Hypothalamus (tissue), 51 donors: ENCODE results near the gene XPO6.
"Not testable (repeated sequence)": the region's sequence is repeated elsewhere in the genome, so short reads cannot be mapped to it uniquely, and the experiment has no call there.

Experiments
- DNase-seq, 51 donors: peaks; one replicate each; lab custom pipeline; 2025; lab: John Stamatoyannopoulos, UW

The XPO6 gene

DNA sequence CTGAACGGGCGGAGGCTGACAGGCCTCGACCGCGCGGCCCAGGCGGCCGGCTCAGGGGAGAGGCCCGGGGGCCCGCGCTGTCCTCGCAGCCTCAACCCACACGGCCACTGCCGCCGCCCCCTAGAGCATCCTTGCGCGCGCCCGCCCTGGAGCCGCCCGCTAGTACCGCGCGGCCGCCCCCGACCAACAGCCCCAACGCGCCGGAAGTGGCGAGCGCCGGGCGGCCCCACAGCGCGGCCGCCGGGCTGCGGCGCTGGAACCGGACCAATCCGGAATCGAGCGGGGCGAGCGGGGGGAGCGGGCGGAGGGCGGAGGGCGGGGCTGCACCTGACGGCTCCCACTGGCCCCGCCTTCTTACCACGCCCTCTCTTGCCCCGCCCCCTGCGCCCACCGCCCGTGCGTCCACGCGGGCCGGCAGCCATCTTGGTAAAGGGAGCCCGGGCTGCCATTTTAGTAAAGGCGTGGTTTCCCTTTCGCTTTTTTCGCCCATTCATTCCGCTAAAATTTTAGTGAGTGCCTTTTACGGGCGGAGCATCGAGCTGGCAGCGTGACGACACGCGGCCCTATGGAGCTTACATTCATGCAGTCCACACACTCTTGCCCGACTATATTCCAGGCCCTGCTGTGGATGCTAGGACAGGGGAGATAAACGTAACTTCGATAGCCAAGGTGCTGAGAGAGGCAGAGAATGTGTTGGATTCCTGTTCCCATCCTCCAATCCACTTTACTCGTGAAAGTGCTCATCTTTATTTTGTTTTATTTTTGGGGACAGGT lies at the start of gene XPO6:
TSS of gene XPO6 (minus strand) at position 208 of the 774 bp plus-strand sequence. CDS start 597 bp downstream, outside the sequence.
- DNase-seq, result peak; percentile 30 to 97 (median 91)

GRCh38 chr16:28260193-28260592 lies 48.4 kb upstream of the XPO6 start:
- no peak for DNase-seq

DNA sequence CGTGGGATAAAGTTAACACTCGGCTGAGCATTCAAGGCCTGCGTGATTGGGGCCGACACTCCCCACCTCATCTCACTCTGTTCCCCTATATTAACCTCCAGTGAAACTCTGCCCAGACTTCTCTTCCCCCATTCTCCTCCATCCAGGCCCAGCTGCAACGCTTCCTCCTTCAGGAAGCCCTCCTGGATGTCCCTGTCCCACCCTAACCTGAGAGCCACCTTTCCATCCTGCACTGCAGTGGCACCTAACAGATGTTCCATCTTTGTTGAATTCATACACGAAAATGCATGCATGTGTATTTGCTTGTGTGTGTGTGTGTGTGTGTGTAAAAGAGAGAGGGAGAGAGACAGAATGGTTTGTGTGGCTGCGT lies 48.0 kb upstream of the XPO6 start:
- no peak for DNase-seq

GRCh38 chr16:28259091-28259780 lies 47.5 kb upstream of the XPO6 start:
- DNase-seq, result no peak

- DNase-seq, result peak in 19 of 51 donors; percentile 4 to 36 (median 16)
Observed at GRCh38 chr16:28258567-28258966, 46.8 kb upstream of the XPO6 start.

DNA sequence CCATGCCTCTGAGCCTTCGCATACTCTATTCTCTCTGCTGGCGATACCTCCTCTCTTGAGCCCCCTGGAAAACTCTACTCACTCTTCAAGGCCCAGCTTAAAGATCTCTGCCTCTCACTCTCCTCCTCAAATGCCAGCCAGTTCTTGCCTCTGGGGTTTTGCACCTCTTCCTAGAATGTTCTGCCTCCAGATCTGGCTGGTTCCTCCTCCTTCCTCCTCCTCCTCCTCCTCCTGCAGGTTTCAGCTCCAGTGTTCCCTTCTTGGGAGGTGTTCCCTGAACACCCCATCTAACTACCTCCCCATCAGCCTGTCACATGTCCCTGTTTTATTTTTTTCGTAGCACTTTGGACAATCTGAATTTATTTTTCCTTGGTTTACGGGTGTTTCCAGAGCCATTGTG lies 45.5 kb upstream of the XPO6 start:
- DNase-seq, result no peak

GRCh38 chr16:28255838-28256237 lies 44.1 kb upstream of the XPO6 start:
- DNase-seq, result no peak

- DNase-seq, result no peak
Observed at GRCh38 chr16:28254158-28254557, 42.4 kb upstream of the XPO6 start.

GRCh38 chr16:28250999-28251398 lies 39.2 kb upstream of the XPO6 start:
- DNase-seq, result no peak

DNA sequence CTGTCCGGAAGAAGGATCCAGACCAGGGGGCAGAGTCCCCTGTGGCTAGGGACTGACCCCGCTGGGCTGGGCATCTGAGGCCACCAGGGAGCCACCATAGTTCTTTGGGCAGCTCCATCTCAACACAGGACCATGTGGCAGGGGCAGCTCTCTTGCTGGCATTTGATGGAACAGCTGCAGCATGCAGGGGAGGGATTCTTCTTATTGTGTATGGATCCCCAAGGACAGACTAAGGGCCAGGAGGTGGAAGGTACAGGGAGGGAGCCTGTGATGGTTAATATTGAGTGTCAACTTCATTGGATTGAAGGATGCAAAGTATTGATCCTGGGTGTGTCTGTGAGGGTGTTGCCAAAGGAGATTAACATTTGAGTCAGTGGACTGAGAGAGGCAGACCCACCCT lies 37.7 kb upstream of the XPO6 start:
- not testable (repeated sequence) for DNase-seq

- DNase-seq, result no peak
Observed at GRCh38 chr16:28241924-28242323, 30.2 kb upstream of the XPO6 start.

DNA sequence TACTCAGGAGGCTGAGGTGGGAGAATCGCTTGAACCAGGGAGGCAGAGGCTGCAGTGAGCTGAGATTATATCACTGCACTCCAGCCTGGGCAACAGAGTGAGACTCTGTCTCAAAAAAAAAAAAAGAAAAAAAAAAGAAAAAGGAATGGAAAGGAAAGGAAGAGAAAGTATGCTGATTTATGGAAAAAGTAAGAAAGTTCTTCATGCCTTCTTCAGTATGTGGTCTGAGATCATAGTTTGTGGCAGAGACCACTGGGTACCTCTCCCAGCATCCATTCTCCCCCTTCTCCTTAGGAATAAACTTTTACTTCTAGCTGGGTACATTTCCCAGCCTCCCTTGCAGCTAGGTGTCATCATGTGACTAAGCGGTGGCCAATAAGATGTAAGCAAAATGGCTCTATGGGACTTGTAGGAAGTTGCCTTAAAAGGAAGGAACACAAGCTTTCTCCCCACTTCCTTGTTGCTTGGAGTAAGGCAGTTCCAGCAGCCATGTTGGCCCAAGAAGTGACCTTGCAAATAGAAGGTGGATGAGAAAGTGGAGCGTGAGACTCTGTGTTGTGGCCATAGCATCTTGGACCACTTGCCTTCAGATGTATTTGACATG lies 26.1 kb upstream of the XPO6 start:
- DNase-seq, result no peak

DNA sequence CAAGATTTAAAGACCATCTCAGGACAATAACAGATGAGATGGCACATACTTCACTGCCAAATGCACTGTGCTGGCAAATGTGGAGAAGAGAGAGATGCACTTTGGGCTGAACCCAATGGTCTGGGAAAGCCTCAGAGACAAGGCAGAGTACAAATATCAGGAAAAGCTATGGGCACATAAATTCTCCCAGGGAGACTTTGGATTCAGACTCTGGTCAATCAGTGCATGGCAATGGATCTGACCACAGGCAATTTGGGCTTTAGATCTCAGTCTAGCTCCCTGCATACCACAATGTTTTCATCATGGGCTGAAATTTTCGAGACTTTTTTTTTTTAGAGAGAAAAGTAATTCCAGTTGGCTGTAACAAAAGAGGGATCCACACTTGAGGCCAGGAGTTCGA lies 20.0 kb upstream of the XPO6 start:
- DNase-seq, result no peak

DNA sequence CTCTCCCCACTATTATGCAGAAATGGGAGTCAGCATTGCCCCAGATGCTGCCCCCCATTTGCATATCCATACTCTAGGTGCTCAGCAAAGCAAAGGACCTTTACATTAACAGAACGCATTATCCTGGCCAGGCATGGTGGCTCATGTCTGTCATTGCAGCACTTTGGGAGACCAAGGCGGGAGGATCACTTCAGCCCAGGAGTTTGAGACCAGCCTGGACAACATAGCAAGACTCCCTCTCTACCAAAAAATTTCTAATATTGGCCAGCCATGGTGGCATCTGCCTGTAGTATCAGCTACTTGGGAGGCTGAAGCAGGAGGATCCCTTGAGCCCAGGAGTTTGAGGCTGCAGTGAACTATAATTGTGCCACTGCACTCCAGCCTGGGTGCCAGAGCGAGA lies 12.1 kb upstream of the XPO6 start:
- DNase-seq, result not testable (repeated sequence)

GRCh38 chr16:28219777-28220176 lies 8.0 kb upstream of the XPO6 start:
- DNase-seq, result not testable (repeated sequence)

- DNase-seq, result no peak
Observed at GRCh38 chr16:28219282-28219681, 7.5 kb upstream of the XPO6 start.

- no peak for DNase-seq
Observed at GRCh38 chr16:28218109-28218508, 6.3 kb upstream of the XPO6 start.

- DNase-seq, result no peak
Observed at GRCh38 chr16:28217326-28217725, 5.6 kb upstream of the XPO6 start.

DNA sequence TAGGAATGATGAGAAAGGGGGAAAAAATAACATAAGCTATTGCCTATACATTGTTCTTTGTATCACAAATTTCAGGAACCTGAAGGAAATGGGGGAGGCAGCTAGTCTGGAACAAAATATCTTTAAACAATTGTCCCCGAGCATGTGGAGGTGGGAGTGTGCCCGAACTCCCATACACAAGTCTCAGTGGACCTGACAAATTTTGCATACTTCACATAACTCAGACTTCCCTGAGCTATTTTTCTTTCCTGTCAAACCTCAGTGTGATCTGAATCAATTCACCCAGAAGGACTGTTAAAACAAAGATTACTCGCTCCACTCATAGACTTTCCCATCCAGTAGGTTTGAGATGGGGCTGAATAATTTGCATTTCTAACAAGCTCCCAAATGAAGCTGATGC lies 1.6 kb upstream of the XPO6 start:
- DNase-seq, result no peak

GRCh38 chr16:28212532-28212873 lies 738 bp upstream of the XPO6 start:
- DNase-seq, result peak in 3 of 51 donors; percentile 5 to 8 (median 7)

- DNase-seq, result peak in 46 of 51 donors; percentile 7 to 56 (median 28)
Observed at GRCh38 chr16:28210979-28211588, 681 bp downstream of the XPO6 start.
